GM18861 (cell line): Measurements from ENCODE around the gene DUT.

ENCODE experiments used
- ATAC-seq: cut with Tn5 transposase; IDR thresholded peaks from one replicate; pipeline ENCODE4 v1.9.1; 2021; ENCODE audit not compliant: unreplicated experiment

The DUT gene

DNA sequence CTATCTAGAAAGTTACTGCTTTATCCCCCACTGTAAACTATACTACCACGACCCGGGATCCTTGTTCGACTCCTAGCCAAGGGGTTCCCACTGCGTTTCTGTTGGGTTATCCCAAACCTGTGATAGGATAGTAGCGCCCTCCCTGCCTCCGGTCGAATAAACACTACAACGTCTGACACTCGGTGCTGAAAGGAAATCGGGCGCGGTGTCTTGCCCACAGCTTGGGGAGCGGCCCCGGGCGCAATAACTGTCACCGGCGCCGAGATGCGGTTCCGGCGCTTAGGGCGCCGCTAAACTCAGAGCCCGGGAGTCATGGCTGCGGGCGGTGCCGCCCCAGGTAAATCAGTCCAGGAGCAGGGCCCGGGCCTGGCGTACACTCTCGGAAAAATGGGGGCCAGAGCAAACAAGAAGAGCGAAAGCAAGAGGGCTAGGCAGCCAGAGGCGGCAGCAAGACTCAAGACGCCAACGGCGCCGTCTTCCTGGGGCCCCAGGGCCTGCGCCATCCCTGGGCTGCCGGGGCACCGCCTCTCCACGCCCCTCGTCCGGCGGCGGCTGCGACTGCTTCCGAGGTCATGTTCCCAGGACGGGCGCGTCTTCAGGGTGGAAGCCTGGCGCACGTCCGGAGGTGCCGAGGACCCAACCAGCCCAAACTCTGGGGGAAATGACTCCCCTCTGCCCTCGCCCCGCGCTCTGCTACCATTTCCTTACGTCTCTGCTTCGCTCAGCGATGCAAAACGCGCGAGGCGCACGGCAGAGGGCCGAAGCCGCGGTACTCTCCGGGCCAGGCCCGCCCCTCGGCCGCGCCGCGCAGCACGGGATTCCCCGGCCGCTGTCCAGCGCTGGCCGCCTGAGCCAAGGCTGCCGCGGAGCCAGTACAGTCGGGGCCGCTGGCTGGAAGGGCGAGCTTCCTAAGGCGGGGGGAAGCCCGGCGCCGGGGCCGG lies at the start of gene DUT:
Gene DUT, plus strand, starts transcription at position 575 of the 941 bp plus-strand sequence. Its CDS starts 87 bp downstream, at position 662.
- ATAC-seq: peak; percentile 82

DNA sequence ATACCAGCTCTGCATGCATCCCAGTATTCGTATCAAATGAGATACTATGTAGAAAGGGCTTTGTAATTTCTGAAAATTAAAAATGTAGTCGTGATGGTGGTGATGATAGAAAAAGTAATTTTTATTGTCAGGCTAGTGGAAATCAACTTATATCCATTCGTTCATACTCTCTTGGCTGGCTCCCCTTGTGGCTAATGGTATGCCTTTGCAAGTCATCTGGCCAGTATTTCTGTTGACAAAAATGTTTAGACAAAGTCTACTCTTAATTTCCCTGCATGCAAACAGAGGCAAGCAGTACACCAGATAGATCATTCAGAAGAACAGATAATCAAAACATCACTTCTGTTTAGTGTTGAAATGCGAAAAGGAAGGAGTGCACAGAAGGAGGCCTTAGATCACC lies 49.6 kb upstream of the DUT start:
- no peak for ATAC-seq

DNA sequence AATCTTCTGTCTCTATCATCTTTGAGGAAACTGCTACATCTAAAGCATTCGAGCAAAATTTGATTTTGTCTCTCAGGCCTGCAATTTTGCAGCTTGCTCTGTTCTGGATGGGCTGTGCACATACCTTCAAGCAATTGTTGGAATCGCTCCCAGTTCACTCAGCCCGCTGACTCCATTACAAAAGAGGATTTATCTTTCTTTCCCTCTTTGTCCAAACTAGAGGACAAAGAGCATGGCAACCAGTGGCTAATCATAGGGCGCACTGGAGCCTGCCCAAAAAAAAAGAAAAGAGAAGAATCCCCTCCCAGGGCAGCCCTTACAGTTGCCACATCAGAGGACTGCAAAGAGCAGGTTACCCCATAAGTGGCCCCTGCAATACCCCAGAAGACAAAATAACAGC lies 49.0 kb upstream of the DUT start:
- ATAC-seq: no peak

DNA sequence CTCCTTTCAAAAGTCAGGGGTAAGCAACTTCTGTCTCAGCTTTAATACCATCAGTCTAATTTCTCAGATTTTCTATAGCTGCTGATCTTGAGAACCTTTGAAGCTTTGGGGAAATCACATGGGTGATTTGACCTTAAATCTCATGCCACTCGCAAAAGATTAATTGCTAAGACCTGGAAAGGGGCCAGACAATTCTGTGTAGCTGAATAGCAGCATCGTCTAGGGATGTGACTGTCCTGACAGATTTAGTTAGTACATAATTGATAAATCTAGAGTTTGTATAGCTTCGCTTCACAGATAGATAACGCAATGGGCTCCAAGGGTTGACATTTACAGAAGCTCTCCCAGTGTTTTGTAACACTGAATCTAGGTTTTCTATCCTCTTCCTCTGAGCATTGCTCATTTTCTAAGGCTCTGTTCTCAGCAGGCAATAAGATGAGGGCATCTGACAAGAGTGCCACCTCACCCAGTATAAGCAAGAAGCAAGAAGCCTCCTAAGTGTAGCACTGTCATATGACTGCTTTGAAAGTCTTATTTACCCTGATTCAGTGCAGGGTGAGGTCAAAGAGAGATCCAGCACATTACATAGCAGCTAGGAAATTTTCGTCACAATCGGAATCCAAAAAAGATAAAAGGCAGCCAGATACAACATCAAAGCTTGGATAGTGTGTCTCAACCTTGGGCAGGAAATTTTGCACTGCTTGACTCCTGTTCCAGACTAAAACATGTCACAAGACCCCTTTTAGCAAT lies 47.7 kb upstream of the DUT start:
- no peak for ATAC-seq

DNA sequence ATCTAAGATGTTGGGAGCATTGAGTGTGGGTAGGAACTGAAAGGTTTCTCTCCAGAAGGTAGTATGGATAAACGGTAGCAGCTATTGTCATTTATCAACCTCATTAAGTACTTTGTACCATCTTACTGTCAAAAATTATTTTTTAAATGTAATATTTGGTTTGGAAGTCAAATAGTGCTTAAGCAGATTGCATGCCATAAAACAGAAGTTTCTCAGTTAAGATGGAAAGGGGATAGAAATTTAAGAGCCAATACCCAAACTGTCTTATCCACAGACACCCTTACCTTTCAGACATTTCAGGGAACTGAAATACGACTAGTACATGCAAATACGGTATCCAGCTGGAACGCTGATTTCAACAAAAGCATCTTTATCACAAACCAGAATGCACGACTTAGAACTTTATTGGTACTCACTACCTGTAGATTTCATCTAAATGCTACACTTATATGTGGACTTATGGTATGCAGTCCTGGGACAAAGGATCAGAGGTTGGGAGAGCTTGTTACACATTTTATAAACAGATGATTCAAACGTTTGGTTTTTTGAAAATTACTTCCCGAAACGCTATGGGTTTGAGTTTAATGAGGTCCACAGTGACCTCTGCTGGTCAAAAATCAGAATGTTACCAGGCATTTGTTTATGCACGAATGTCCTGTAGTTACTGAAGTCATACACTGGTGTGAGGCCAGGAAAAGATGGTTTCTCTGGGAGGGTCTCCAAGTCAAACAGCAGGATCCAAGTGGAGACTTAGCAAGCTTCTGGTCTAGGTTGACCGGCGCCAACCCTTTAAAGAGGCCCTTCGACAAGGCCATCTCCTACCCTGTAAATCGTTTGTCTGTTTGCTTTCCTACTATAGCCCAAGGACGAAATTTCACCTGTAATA lies 45.7 kb upstream of the DUT start:
- ATAC-seq: peak; percentile 78

DNA sequence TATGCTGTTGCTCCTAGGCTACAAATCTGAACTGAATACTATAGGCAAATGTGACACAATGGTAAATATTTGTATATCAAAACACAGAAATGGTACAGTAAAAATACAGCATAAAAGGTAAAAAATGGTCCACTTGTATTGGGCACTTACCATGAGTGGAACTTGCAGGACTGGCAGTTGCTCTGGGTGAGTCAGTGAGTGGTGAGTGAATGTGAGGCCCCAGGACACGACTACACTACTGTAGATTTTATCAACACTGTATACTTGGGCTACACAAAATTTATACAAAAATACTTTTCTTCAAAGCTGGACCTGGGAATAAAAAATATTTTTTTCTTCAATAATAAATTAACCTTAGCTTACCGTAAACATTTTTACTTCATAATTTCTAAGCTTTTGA lies 41.6 kb upstream of the DUT start:
- no peak for ATAC-seq

DNA sequence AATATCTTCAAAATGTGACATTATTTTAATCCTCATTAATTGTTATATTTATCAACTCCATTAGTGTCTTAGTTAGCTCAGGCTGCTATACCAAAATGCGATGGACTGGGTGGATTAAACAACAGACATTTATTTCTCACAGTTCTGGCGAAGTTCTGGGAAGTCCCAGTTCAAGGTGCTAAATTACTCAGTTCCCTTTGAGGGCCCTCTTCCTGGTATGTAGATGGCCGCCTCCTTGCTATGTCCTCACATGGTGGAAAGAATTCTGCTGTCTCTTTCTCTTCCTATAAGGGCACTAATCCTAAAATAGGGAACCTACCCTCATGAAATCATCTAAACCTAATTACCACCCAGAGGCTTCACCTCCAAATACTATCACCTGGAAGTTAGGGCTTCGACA lies 38.8 kb upstream of the DUT start:
- ATAC-seq: no peak

DNA sequence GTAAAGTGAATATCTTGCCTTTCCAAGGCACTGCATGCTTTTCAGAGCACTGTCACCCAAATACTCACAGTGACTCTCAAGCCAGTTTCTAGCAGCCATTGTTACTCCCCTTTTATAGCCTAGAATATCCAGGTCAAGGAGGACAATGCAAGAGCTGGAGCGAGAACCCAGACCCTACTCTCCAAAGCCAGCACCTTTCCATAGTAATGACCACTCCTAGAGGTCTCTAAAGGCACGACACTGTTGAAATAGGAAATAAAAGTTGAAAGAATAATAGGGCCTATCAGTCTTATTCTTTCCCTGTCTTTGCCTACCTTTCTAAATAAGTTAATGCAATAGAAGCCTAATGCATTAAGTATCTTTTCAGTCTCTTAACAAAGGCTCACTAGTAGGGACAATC lies 33.6 kb upstream of the DUT start:
- no peak for ATAC-seq

DNA sequence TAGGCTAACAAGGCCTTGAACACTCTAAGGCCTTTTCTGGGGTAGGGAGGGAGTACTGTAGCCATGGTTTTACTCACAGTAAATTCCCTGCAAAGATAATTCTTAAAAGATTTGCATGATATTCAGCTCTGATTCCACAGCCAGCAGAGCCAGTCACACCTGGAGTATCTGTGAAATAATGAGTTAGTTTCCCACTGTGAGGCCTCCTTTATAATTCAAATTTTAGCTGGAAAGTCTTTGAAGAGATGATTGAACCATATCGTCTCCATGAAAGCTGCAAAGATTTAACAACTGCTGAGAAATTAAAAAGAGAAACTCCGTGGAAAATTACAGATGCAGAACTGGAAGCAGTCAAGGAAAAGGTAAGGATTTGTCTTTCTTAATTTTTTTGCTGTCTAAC lies 32.3 kb upstream of the DUT start:
- no peak for ATAC-seq

DNA sequence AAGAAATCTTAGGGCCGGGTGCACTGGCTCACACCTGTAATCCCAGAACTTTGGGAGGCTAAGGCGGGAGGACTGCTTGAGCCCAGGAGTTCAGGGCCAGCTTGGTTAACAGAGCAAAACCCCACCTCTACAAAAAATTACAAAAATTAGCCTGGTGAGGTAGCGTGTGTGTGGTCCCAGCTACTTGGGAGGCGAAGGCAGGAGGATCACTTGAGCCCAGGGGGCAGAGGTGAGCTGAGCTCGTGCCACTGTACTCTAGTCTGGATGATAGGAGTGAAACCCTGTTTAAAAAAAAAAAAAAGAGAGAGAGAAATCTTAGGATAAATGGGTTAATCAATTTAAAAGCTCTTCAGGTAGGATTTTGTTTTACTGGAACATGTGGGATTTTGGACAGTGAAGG lies 31.2 kb upstream of the DUT start:
- ATAC-seq: no peak

DNA sequence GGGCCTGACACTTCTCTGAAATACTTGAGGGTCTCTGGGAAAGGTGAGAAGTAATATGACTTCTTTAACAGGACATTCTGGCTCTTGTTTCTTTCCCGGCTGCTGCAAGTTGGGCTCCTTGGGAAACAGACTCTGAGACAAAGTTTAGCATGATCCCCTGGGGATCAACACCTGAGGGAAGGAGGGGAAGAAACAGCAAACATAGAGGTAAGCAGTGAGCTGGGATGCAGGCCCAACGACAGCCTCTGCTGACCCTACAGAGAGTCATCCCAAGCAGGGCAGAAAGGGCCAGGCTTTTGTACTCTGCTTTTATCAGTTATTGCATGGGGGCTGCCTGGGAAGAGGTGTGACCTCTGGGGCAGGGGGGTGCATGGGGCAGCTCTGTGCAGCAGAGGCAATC lies 26.8 kb upstream of the DUT start:
- no peak for ATAC-seq

DNA sequence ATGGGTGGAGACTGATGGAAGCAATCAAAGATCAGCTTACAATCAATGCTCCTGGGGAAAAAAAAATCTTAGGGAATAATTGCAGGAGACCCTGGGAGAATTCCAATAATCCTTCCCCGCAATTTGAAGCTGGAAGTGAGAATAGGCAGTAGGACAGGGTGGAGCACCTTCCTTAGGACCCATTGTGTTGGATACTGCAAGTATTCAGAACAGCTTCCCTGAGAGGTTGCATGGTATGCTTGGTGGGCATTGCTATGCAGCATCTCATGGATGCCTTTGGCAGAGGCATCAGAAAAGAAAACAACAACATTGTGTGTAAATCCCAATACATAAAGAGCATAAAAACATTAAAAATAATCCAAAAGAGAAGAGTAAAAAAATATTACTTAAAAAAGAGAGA lies 24.6 kb upstream of the DUT start:
- ATAC-seq: no peak

DNA sequence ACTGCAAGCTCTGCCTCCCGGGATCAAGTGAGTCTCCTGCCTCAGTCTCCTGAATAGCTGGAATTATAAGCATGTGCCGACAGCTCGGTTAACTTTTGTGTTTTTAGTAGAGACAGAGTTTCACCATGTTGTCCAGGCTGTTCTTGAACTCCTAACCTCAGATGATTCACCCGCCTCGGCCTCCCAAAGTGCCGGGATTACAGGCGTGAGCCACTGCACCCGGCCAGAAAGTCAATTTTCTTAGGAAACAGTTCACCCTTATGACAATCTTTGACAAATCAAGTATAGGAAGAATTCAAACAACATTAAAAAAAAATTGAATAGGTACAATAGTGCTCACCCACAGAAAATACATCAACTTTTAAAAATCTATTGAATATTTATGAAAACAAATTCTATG lies 23.6 kb upstream of the DUT start:
- ATAC-seq: no peak

DNA sequence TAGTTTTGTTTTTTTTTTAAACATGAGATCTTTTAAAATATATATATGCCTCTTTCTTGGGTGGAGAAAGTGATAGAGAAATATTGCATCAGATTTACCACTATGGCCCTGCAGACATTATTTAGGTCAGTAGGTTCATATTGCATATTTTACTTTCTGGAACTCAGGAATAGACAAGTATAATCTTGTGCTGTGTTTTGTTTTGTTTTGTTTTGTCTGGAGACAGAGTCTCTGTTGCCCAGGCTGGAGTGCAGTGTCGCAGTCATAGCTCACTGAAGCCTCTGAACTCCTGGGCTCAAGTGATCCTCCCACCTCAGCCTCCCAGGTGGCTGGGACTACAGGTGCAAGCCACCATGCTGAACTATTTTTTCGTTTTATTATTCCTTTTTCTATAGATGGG lies 21.5 kb upstream of the DUT start:
- no peak for ATAC-seq

DNA sequence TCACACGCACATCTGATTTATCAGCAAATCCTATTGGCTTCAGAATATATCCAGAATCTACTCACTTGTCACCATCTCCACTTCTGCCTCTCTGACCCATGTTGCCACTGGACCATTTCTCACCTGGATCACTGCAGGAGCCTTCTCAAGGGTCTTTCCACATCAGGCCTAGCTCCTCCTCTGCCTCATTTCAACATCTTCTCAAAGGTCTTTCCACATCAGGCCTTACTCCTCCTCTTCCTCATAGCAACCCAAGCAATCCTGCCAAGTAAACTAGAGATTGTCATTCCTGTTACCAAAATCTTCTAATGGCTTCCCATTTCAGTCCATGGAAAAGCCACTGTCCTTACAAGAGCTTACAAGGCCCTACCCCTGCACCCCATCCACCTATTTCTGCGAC lies 18.0 kb upstream of the DUT start:
- no peak for ATAC-seq

DNA sequence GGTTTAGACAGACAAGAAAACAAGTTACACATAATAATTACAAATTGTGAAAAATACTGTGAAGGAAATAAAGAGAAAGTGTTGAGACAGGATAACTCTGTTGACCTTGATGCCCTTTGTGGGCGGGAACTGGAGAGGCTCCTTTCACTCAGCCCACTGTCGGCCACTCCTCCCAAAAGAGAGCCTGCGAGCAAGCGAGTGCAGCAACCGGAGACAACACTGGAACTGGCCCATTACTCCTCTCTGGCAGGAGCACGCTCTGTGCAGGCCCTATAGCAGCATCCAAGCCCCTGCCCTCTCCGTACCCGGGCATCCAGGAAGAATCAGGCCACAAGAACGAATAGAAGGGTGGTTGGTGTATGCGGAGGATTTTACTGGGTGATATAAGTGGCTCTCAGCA lies 16.2 kb upstream of the DUT start:
- no peak for ATAC-seq

DNA sequence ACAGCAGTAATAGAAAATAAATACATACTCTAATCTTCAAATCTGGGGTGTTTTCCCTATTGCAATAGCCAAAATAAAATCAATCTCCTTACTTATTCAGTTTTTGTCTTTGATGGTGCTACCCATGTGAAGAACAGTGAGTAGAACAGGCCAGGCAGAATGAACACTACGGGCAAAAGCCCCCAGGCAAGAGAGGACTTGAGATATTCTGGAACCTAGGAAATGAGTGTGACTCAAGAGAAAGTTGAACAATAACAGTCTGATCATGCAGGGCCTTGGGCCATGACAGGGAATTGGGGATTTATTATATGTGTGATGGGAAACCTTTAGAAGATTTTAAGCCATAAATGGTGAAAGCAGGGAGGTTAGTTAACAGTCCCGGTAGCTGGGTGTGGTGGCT lies 14.0 kb upstream of the DUT start:
- no peak for ATAC-seq

DNA sequence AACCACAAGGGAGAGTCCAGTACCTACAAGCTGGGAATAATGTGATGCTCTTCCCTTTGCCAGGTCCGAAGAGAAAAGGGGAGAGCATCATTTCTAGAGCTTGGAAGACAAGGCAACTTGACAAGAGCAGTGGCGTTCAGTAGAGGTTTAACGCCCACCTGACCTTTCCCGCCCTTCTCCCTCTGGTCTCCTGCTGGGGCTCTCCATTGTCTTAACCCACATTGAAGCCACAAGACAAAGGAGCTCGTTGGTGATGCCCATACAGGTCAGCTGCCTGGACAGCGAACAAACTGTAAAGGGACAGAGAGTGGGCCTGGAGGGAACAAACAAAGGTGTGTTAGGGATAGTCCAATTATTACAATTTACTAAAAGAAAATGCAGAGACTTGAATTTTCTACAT lies 13.1 kb upstream of the DUT start:
- no peak for ATAC-seq

DNA sequence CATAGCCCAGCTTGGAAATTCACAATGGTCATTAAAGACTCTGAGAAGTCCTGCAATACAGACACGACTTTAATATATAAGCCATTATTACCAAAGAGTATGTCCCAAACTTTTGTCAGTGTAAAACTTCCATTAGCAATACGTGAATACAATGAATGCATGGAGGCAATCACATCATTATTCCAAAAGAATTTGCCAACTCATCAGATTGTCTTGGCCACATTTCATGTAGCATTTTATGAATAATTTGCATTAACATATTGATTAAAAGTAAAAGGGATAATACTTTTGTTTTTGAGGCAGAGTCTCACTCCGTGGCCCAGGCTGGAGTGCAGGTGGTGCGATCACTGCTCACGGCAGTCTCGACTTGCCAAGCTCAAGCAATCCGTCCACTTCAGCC lies 7.9 kb upstream of the DUT start:
- no peak for ATAC-seq

DNA sequence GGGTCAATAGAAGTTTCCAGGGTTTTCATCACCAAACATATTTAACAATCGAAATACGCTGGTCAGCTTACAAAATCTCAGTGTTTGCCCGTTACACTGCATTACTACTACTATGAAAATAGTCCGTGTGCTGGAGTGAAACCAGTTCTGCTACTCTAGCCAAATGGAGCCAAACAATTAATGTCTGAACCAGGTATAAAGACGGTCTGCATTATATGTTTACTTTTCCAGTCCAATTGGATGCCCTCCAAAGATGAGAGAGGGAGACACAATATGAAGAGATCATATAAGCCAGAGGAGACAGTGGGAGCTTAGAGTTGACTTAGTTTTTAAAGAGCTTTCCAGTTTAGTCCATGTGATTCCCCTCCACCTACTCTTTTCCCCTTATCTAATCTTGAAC lies 6.3 kb upstream of the DUT start:
- no peak for ATAC-seq

DNA sequence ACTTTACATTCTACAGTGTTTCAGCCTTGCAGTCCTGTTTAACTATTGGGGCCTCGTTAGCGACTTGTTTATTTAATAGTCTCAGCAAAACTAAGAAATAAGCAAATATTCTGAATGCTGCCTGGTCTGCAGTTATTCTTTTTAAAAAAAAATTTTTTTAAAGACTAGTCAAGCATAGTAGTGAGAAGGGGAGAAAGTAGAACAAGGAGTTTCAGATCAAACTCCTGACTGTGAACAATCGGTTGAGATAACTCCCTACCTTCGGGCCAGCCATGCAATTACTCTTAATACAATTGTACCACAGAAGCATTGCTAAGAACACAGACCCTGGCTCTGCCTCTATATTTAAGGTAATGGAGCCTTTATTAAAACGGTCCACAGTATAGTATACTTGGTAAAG lies 5.8 kb upstream of the DUT start:
- no peak for ATAC-seq
